Neural cell (in vitro differentiated cells): Measurements from ENCODE around the gene PDE10A. TPM values are rescaled to one million over a fixed set of nuclear protein-coding genes. Genes with fewer than 3 reads are reported as not detected.

ENCODE experiments used
- H2AFZ ChIP-seq: fragments of 200-600, 300-800 bp; sonication (generic), shearing (Covaris generic); 2 replicates; pipeline ENCODE4 v1.6.0; 2014; ENCODE audit warnings: low read depth, mild to moderate bottlenecking, antibody characterized with exemption, low read length, moderate library complexity
- H3F3A ChIP-seq: fragments of 200-600 bp; shearing (Covaris generic); 2 replicates; pipeline ENCODE4 v1.6.1; 2016; ENCODE audit warnings: mild to moderate bottlenecking, moderate library complexity, mixed read lengths, antibody characterized with exemption, low read length; ENCODE audit not compliant: insufficient read depth, poor library complexity, severe bottlenecking
- H3K27ac ChIP-seq: fragments of 200-600, 300-800 bp; sonication (generic), shearing (Covaris generic); 2 replicates; pipeline ENCODE4 v1.5.1; 2014; ENCODE audit warnings: mild to moderate bottlenecking, low read length, moderate library complexity
- H3K27me3 ChIP-seq: fragments of 300-800, 200-600 bp; sonication (generic), shearing (Covaris generic); 2 replicates; pipeline ENCODE4 v1.6.0; 2014; ENCODE audit warnings: mild to moderate bottlenecking, low read depth, low read length, moderate library complexity; ENCODE audit not compliant: insufficient read depth
- H3K36me3 ChIP-seq: fragments of 300-800, 200-600 bp; sonication (generic), shearing (Covaris generic); 2 replicates; pipeline ENCODE4 v1.5.1; 2014; ENCODE audit warnings: mild to moderate bottlenecking, antibody characterized with exemption, low read length, moderate library complexity; ENCODE audit not compliant: insufficient read depth
- H3K4me2 ChIP-seq: fragments of 300-800, 200-600 bp; sonication (generic), shearing (Covaris generic); 2 replicates; pipeline ENCODE4 v1.6.0; 2014; ENCODE audit warnings: mild to moderate bottlenecking, low read length
- H3K4me3 ChIP-seq: fragments of 300-800, 200-600 bp; sonication (generic), shearing (Covaris generic); 2 replicates; pipeline ENCODE4 v1.5.1; 2014; ENCODE audit warnings: mild to moderate bottlenecking, low read length, moderate library complexity
- H3K79me2 ChIP-seq: fragments of 200-600 bp; shearing (Covaris generic); replicated peaks from 2 replicates; pipeline ENCODE4 v1.6.0; 2014; ENCODE audit warnings: mild to moderate bottlenecking, low read length, moderate library complexity; ENCODE audit not compliant: insufficient read depth
- H3K9ac ChIP-seq: fragments of 300-800, 200-600 bp; sonication (generic), shearing (Covaris generic); 2 replicates; pipeline ENCODE4 v1.6.1; 2016; ENCODE audit warnings: mild to moderate bottlenecking, low read length, mixed read lengths
- H3K9me2 ChIP-seq: fragments of 200-600 bp; shearing (Covaris generic); 2 replicates; pipeline ENCODE4 v1.6.1; 2016; ENCODE audit warnings: mild to moderate bottlenecking, low read length, mixed read lengths; ENCODE audit not compliant: insufficient read depth
- H3K9me3 ChIP-seq: fragments of 200-600, 300-800 bp; sonication (generic), shearing (Covaris generic); 2 replicates; pipeline ENCODE4 v1.6.1; 2016; ENCODE audit warnings: mild to moderate bottlenecking, mixed run types, low read length, moderate library complexity, mixed read lengths
- H4K20me1 ChIP-seq: fragments of 200-600 bp; shearing (Covaris generic); 2 replicates; pipeline ENCODE4 v1.6.1; 2016; ENCODE audit warnings: mild to moderate bottlenecking, mixed run types; ENCODE audit not compliant: insufficient read depth
- CTCF ChIP-seq: fragments of 450-650 bp; IDR thresholded peaks from 2 replicates; pipeline ENCODE4 v1.5.1; 2014; ENCODE audit warnings: antibody characterized with exemption, mild to moderate bottlenecking, moderate library complexity; ENCODE audit not compliant: poor library complexity, severe bottlenecking
- EP300 ChIP-seq: fragments of 450-650 bp; conservative IDR thresholded peaks from 2 replicates; pipeline ENCODE4 v1.6.1; 2014; ENCODE audit warnings: antibody characterized with exemption, mild to moderate bottlenecking, moderate library complexity; ENCODE audit not compliant: poor library complexity, severe bottlenecking
- EZH2 ChIP-seq: fragments of 200-600, 300-800 bp; shearing (Covaris generic), sonication (generic); IDR thresholded peaks from 2 replicates; pipeline ENCODE4 v1.6.1; 2014; ENCODE audit warnings: antibody characterized with exemption, low read length, borderline replicate concordance, mild to moderate bottlenecking; ENCODE audit not compliant: insufficient read depth, poor library complexity, severe bottlenecking
- MXI1 ChIP-seq: fragments of 450-650 bp; conservative IDR thresholded peaks from 2 replicates; pipeline ENCODE4 v1.6.1; 2014; ENCODE audit warnings: antibody characterized with exemption, mild to moderate bottlenecking; ENCODE audit not compliant: poor library complexity, severe bottlenecking
- POLR2AphosphoS5 ChIP-seq: IDR thresholded peaks from 2 replicates; pipeline ENCODE4 v1.6.1; 2012
- RAD21 ChIP-seq: fragments of 450-650 bp; conservative IDR thresholded peaks from 2 replicates; pipeline ENCODE4 v1.6.1; 2014; ENCODE audit warnings: antibody characterized with exemption, mild to moderate bottlenecking, moderate library complexity
- REST ChIP-seq: IDR thresholded peaks from 2 replicates; pipeline ENCODE4 v1.6.1; 2012; ENCODE audit warnings: borderline replicate concordance
- SMC3 ChIP-seq: fragments of 450-650 bp; conservative IDR thresholded peaks from 2 replicates; pipeline ENCODE4 v1.6.1; 2014; ENCODE audit warnings: antibody characterized with exemption, mild to moderate bottlenecking, moderate library complexity; ENCODE audit not compliant: poor library complexity
- TAF1 ChIP-seq: IDR thresholded peaks from 2 replicates; pipeline ENCODE4 v1.6.1; 2012; ENCODE audit warnings: low read depth
- polyA plus RNA-seq: library from polyadenylated mRNA; depleted of rRNA; stranded (reverse); fragments of >200 nt; gene quantifications from 2 replicates; pipeline ENCODE4 v1.2.3, GENCODE V29; 2014

PDE10A gene
- polyA plus RNA-seq, 1 donor from 2014 or later, result 52.4 TPM

- H3K79me2 ChIP-seq, result peaks cover 37% of the 10 kb centered on the region
- no peaks in the 10 kb centered on the region for H4K20me1 ChIP-seq
- H2AFZ ChIP-seq, result no peak overlapping the region
- H3K4me2 ChIP-seq, result no peak overlapping the region
- H3K27me3 ChIP-seq, result no peaks in the 10 kb centered on the region
- H3F3A ChIP-seq, result no peaks in the 10 kb centered on the region
- no peak overlapping the region for H3K4me3 ChIP-seq
- no peak overlapping the region for H3K27ac ChIP-seq
- H3K9me3 ChIP-seq, result no peaks in the 10 kb centered on the region
- TF ChIP-seq EP300 (no peak), TAF1 (no peak), CTCF (no peak)
- peaks cover 3% of the 10 kb centered on the region for H3K36me3 ChIP-seq
- H3K9me2 ChIP-seq, result no peaks in the 10 kb centered on the region
- H3K9ac ChIP-seq, result no peak overlapping the region
These were observed 56.9 kb downstream of the PDE10A start for GRCh38 chr6:165605901-165606739.

DNA sequence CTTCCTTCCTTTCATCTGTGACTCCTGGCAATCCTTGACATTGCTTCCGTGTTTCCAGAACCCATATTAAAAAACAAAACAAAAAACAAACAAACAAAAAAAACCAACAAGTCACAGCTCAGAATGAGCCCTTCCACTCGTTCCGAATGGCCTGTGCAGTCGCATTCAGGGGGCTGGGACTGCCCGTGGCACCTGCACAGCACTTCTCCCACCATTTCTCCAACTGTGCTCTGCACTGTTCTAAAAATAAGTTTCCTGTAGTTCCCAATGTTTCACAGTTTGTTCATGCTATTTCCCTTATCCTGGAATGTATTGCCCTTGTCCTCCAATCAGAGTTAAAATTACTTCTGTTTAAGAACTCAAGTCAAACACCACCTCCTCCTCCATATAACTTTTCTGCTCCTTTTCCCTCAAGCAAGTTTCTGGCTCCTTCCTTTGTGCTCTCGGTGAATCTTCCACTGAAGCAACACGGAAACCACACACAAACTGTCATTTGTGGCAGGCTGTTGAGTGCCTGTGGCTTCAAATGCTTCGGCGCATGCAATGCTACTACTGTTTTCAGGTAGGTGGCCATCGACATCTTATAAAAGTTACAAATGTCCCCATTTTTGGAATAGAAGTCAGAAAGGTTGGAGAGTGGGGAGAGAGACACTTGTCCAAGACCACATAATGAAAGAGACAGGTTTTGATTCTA, 57.7 kb downstream of the PDE10A start:
- no peak overlapping the region for H2AFZ ChIP-seq
- H3K4me3 ChIP-seq, result no peak overlapping the region
- no peaks in the 10 kb centered on the region for H4K20me1 ChIP-seq
- H3K27me3 ChIP-seq, result no peaks in the 10 kb centered on the region
- no peak overlapping the region for H3K27ac ChIP-seq
- no peak overlapping the region for H3K4me2 ChIP-seq
- no peak overlapping the region for H3K9ac ChIP-seq
- H3F3A ChIP-seq, result no peaks in the 10 kb centered on the region
- peaks cover 3% of the 10 kb centered on the region for H3K36me3 ChIP-seq
- H3K9me2 ChIP-seq, result no peaks in the 10 kb centered on the region
- no peaks in the 10 kb centered on the region for H3K9me3 ChIP-seq
- H3K79me2 ChIP-seq, result peaks cover 37% of the 10 kb centered on the region
- TF ChIP-seq EZH2, result no peak
- TF ChIP-seq REST, result no peak
- no peak for TF ChIP-seq SMC3
- TF ChIP-seq TAF1, result no peak
- TF ChIP-seq RAD21, result no peak
- no peak for TF ChIP-seq MXI1
- no peak for TF ChIP-seq EP300
- TF ChIP-seq POLR2AphosphoS5, result no peak
- no peak for TF ChIP-seq CTCF
